H9 (cell line): ENCODE results near the gene XRCC6. TPM values are rescaled to one million over a fixed set of nuclear protein-coding genes. Genes with fewer than 3 reads are reported as not detected.

Experiments used
- DNase-seq: peaks from one replicate; pipeline ENCODE4 v3.0.0-alpha.2; 2017
- H2AFZ ChIP-seq: one replicate; pipeline ENCODE4 v1.6.1; 2013; ENCODE audit warnings: mild to moderate bottlenecking, low read length, control low read depth, moderate library complexity
- H2AK5ac ChIP-seq: 2 replicates; pipeline ENCODE4 v1.6.1; 2013; ENCODE audit warnings: low read length, control low read depth, mixed read lengths; ENCODE audit not compliant: insufficient read length
- H2BK120ac ChIP-seq: one replicate; pipeline ENCODE4 v1.6.1; 2013; ENCODE audit warnings: low read depth, mild to moderate bottlenecking, low read length, control low read depth, inconsistent platforms; ENCODE audit not compliant: poor library complexity, severe bottlenecking
- H2BK12ac ChIP-seq: 2 replicates; pipeline ENCODE4 v1.6.1; 2013; ENCODE audit warnings: low read length, control low read depth, mixed read lengths, low read depth; ENCODE audit not compliant: insufficient read length
- H2BK15ac ChIP-seq: 2 replicates; pipeline ENCODE4 v1.6.1; 2013; ENCODE audit warnings: low read depth, low read length, control low read depth
- H2BK20ac ChIP-seq: one replicate; pipeline ENCODE4 v1.6.1; 2013; ENCODE audit warnings: low read depth, mild to moderate bottlenecking, low read length, control low read depth, inconsistent platforms; ENCODE audit not compliant: poor library complexity, severe bottlenecking
- H2BK5ac ChIP-seq: 2 replicates; pipeline ENCODE4 v1.6.1; 2013; ENCODE audit warnings: low read length, control low read depth, mixed read lengths; ENCODE audit not compliant: insufficient read length
- H3K14ac ChIP-seq: 2 replicates; pipeline ENCODE4 v1.6.1; 2013; ENCODE audit warnings: low read length, control low read depth; ENCODE audit not compliant: insufficient read depth
- H3K18ac ChIP-seq: 2 replicates; pipeline ENCODE4 v1.6.1; 2013; ENCODE audit warnings: low read depth, mild to moderate bottlenecking, mixed read lengths, low read length, control low read depth; ENCODE audit not compliant: insufficient read length
- H3K23ac ChIP-seq: 2 replicates; pipeline ENCODE4 v1.6.1; 2013; ENCODE audit warnings: low read length, control low read depth, mixed read lengths, low read depth; ENCODE audit not compliant: insufficient read length
- H3K23me2 ChIP-seq: 2 replicates; pipeline ENCODE4 v1.6.1; 2013; ENCODE audit warnings: low read depth, mild to moderate bottlenecking, mixed read lengths, low read length, control low read depth; ENCODE audit not compliant: insufficient read length, poor library complexity, severe bottlenecking
- H3K27ac ChIP-seq: 2 replicates; pipeline ENCODE4 v1.5.1; 2013; ENCODE audit warnings: low read length, control low read depth, mixed read lengths, low read depth; ENCODE audit not compliant: insufficient read length
- H3K27me3 ChIP-seq: 2 replicates; pipeline ENCODE4 v1.6.1; 2013; ENCODE audit warnings: low read length, control low read depth, inconsistent platforms; ENCODE audit not compliant: insufficient read depth
- H3K4ac ChIP-seq: 2 replicates; pipeline ENCODE4 v1.6.1; 2013; ENCODE audit warnings: low read depth, mild to moderate bottlenecking, control low read depth, inconsistent platforms, low read length, moderate library complexity
- H3K4me1 ChIP-seq: 2 replicates; pipeline ENCODE4 v1.6.1; 2013; ENCODE audit warnings: low read length, control low read depth, inconsistent platforms; ENCODE audit not compliant: insufficient read depth
- H3K4me2 ChIP-seq: 2 replicates; pipeline ENCODE4 v1.6.1; 2013; ENCODE audit warnings: low read length, control low read depth, mixed read lengths; ENCODE audit not compliant: insufficient read length, insufficient read depth
- H3K56ac ChIP-seq: 2 replicates; pipeline ENCODE4 v1.6.1; 2013; ENCODE audit warnings: low read depth, mild to moderate bottlenecking, mixed read lengths, low read length, control low read depth; ENCODE audit not compliant: insufficient read length
- H3K79me1 ChIP-seq: 2 replicates; pipeline ENCODE4 v1.6.1; 2013; ENCODE audit warnings: low read depth, mild to moderate bottlenecking, moderate library complexity, low read length, control low read depth, inconsistent platforms; ENCODE audit not compliant: insufficient read depth, poor library complexity, severe bottlenecking
- H3K79me2 ChIP-seq: 2 replicates; pipeline ENCODE4 v1.6.1; 2013; ENCODE audit warnings: low read length, control low read depth, inconsistent platforms; ENCODE audit not compliant: insufficient read depth
- H3K9ac ChIP-seq: 2 replicates; pipeline ENCODE4 v1.6.1; 2013; ENCODE audit warnings: low read length, control low read depth, mixed read lengths; ENCODE audit not compliant: insufficient read length; ENCODE audit errors: extremely low read depth
- H3K9me3 ChIP-seq: one replicate; pipeline ENCODE4 v1.6.1; 2013; ENCODE audit warnings: low read depth, low read length, inconsistent platforms; ENCODE audit not compliant: control insufficient read depth
- H3T11ph ChIP-seq: one replicate; pipeline ENCODE4 v1.6.1; 2013; ENCODE audit warnings: mild to moderate bottlenecking, low read length, control low read depth, inconsistent platforms
- H4K20me1 ChIP-seq: one replicate; pipeline ENCODE4 v1.6.1; 2013; ENCODE audit not compliant: control insufficient read depth, insufficient read length, insufficient read depth
- H4K5ac ChIP-seq: 2 replicates; pipeline ENCODE4 v1.6.1; 2013; ENCODE audit warnings: low read depth, mild to moderate bottlenecking, mixed read lengths, low read length, control low read depth; ENCODE audit not compliant: insufficient read length
- H4K8ac ChIP-seq: replicated peaks from 2 replicates; pipeline ENCODE4 v1.6.1; 2013; ENCODE audit warnings: low read length, control low read depth, mixed read lengths, low read depth; ENCODE audit not compliant: insufficient read length
- H4K91ac ChIP-seq: 2 replicates; pipeline ENCODE4 v1.6.1; 2013; ENCODE audit warnings: low read depth, mild to moderate bottlenecking, moderate library complexity, mixed read lengths, low read length, control low read depth; ENCODE audit not compliant: insufficient read length
- H3K27ac Mint-ChIP-seq, 3 experiments: 2 replicates in 2 of 3; 3 replicates in 1 of 3; pipeline ENCODE4 v1.8.0; 2020 to 2021; ENCODE audit warnings: mixed read lengths in 3 of 3, mild to moderate bottlenecking in 1 of 3, moderate library complexity in 1 of 3
- H3K27me3 Mint-ChIP-seq: 2 replicates; pipeline ENCODE4 v1.8.0; 2021; ENCODE audit warnings: low read depth, mild to moderate bottlenecking, moderate library complexity, mixed read lengths
- H3K36me3 Mint-ChIP-seq, 3 experiments: 2 replicates in 2 of 3; 3 replicates in 1 of 3; pipeline ENCODE4 v1.8.0; 2020 to 2021; ENCODE audit warnings: low read depth in 3 of 3, mixed read lengths in 3 of 3; ENCODE audit not compliant: insufficient read depth in 1 of 3
- H3K4me1 Mint-ChIP-seq, 2 experiments: 2 replicates each; pipeline ENCODE4 v1.8.0; 2020; ENCODE audit warnings: mixed read lengths in 2 of 2
- H3K4me3 Mint-ChIP-seq, 2 experiments: 2 replicates in 1 of 2; 3 replicates in 1 of 2; pipeline ENCODE4 v1.8.0; 2020 to 2021; ENCODE audit warnings: mild to moderate bottlenecking in 2 of 2, mixed read lengths in 2 of 2, moderate library complexity in 1 of 2
- H3K9me3 Mint-ChIP-seq, 2 experiments: 2 replicates in 1 of 2; 3 replicates in 1 of 2; pipeline ENCODE4 v1.8.0; 2020; ENCODE audit warnings: mild to moderate bottlenecking in 2 of 2, mixed read lengths in 2 of 2, moderate library complexity in 1 of 2
- CTCF ChIP-seq: fragments of 200-600 bp; sonication (generic); conservative IDR thresholded peaks from 3 replicates; pipeline ENCODE4 v1.8.0; 2021; ENCODE audit warnings: antibody characterized with exemption, mild to moderate bottlenecking
- WGBS: extraction: QIAGEN DNeasy Blood & Tissue Kit; methylation state at CpG from one replicate; pipeline ENCODE4 v1.1.7; 2013; ENCODE audit warnings: missing lambda C conversion rate, low lambda C conversion rate, mixed read lengths; ENCODE audit not compliant: insufficient read length; ENCODE audit errors: extremely low coverage; 5-methylcytosine and 5-hydroxymethylcytosine counted together
- total RNA-seq: library from RNA; stranded (reverse); gene quantifications from 2 replicates; pipeline ENCODE4 v1.2.1, GENCODE V29; 2021

The XRCC6 gene
- total RNA-seq, 1 experiment from 2014 or later = 461 TPM

- H3K27ac Mint-ChIP-seq = peak overlapping the region in 1 of 3 experiments; percentile 39; a peak in 1 of 7 replicates
- no CpG with 5 or more reads among the region's 8 CpGs for WGBS
These were observed 43.0 kb upstream of the XRCC6 start for GRCh38 chr22:41578114-41578513.

More at GRCh38 chr22:41578114-41578513, 43.0 kb upstream of the XRCC6 start:
- no peak overlapping the region for H2BK20ac ChIP-seq
- H3T11ph ChIP-seq = no peak overlapping the region
- no peak overlapping the region for H2AFZ ChIP-seq
- H2BK5ac ChIP-seq = no peak overlapping the region
- Mint-ChIP-seq H3K36me3 (peaks cover 0 to 18% (median 4%) of the 10 kb centered on the region in 3 experiments; a peak in 4 of 7 replicates), H3K4me1 (peaks cover 0 to 4% of the 10 kb centered on the region in 2 experiments; a peak in 2 of 4 replicates), H3K4me3 (no peak overlapping the region), H3K9me3 (no peaks in the 10 kb centered on the region), H3K27me3 (peaks cover 2% of the 10 kb centered on the region; the same call in 1 of the 2 replicates)
- H3K23ac ChIP-seq = no peak overlapping the region
- H3K27me3 ChIP-seq = no peaks in the 10 kb centered on the region
- no peak overlapping the region for H4K8ac ChIP-seq
- H3K27ac ChIP-seq = no peak overlapping the region
- no peak overlapping the region for H3K56ac ChIP-seq
- no peaks in the 10 kb centered on the region for H4K20me1 ChIP-seq
- no peak overlapping the region for H3K14ac ChIP-seq
- no peak overlapping the region for H2BK15ac ChIP-seq
- no peaks in the 10 kb centered on the region for H3K23me2 ChIP-seq
- no peak for TF ChIP-seq CTCF
- H3K79me1 ChIP-seq = no peaks in the 10 kb centered on the region
- no peaks in the 10 kb centered on the region for H3K79me2 ChIP-seq
- DNase-seq = no peak
- H3K4me2 ChIP-seq = no peak overlapping the region
- H2BK12ac ChIP-seq = no peak overlapping the region
- H3K4ac ChIP-seq = no peak overlapping the region
- no peak overlapping the region for H4K5ac ChIP-seq
- 0 out of 2 replicates have a peak, but pooled peaks cover 2% of the 10 kb centered on the region for H3K4me1 ChIP-seq
- H2BK120ac ChIP-seq = no peak overlapping the region
- H3K9ac ChIP-seq = no peak overlapping the region
- no peak overlapping the region for H2AK5ac ChIP-seq
- H3K18ac ChIP-seq = no peak overlapping the region
- no peak overlapping the region for H4K91ac ChIP-seq
- H3K9me3 ChIP-seq = no peaks in the 10 kb centered on the region
